Gastrocnemius medialis (tissue), 4 donors: ENCODE data around the gene KDM6A. TPM values are rescaled to one million over a fixed set of nuclear protein-coding genes. Genes with fewer than 3 reads are reported as not detected.

ENCODE experiments used
- ATAC-seq, 2 donors: fragments of 150-250 bp; one replicate each; pipeline ENCODE4 v1.9.1; 2016
- DNase-seq, 2 donors: peaks; one replicate each; pipeline ENCODE4 v3.0.0-alpha.2; 2019
- H3K27ac ChIP-seq, 4 donors: fragments of 200-600 bp; sonication (generic); 1 replicate in 1 of 4; 2 replicates in 3 of 4; pipeline ENCODE4 v1.5.1; 2016 to 2018; ENCODE audit warnings: mild to moderate bottlenecking in 2 of 4, moderate library complexity in 1 of 4
- H3K27me3 ChIP-seq, 3 donors: fragments of 200-600 bp; sonication (generic) in 2 of 3; 1 replicate in 1 of 3; 2 replicates in 2 of 3; pipeline versions ENCODE4 v1.5.1 to v1.6.0; 2016 to 2019; ENCODE audit warnings: mild to moderate bottlenecking in 1 of 3, moderate library complexity in 1 of 3
- H3K36me3 ChIP-seq, 2 donors: fragments of 200-600 bp; sonication (generic) in 1 of 2; one replicate each; pipeline ENCODE4 v1.5.1; 2017 to 2018
- H3K4me1 ChIP-seq, 2 donors: fragments of 200-600 bp; sonication (generic) in 1 of 2; one replicate each; pipeline ENCODE4 v1.5.1; 2016 to 2017; ENCODE audit warnings: mild to moderate bottlenecking in 2 of 2
- H3K4me3 ChIP-seq, 4 donors: fragments of 200-600 bp; sonication (generic) in 3 of 4; 1 replicate in 1 of 4; 2 replicates in 3 of 4; pipeline ENCODE4 v1.5.1; 2016 to 2019; ENCODE audit warnings: mild to moderate bottlenecking in 2 of 4
- H3K9me3 ChIP-seq, 3 donors: fragments of 200-600 bp; sonication (generic) in 2 of 3; 1 replicate in 1 of 3; 2 replicates in 2 of 3; pipeline ENCODE4 v1.5.1; 2016 to 2019
- POLR2A ChIP-seq, 2 donors: fragments of 450-650 bp; IDR thresholded peaks; one replicate each; pipeline ENCODE4 v1.6.1; 2017; ENCODE audit warnings: antibody characterized with exemption in 2 of 2, mild to moderate bottlenecking in 2 of 2, moderate library complexity in 2 of 2
- in situ Hi-C, 4 donors: fragments of 200-750 bp; cut with MboI; loops; one replicate each; pipeline versions ENCODE4 v1.15.0 to v1.8.0; 2017; ENCODE audit warnings: low sequenced_read_pairs in 4 of 4
- intact Hi-C: fragments of 100-400 bp; cut with DNase I; formaldehyde crosslinking; loops from one replicate; pipeline ENCODE4 v1.15.1; 2023; ENCODE audit warnings: low total_unique reads
- total RNA-seq, 4 donors: library from RNA; depleted of rRNA; stranded (reverse); fragments of >200 nt; gene quantifications; one replicate each; pipeline versions ENCODE4 v1.1.0 to v1.2.3, GENCODE V29; 2016
- TF ChIP-seq, protein P1 (sequence below), 5 experiments: fragments of 450-650 bp in 3 of 5; fragments of 200-600 bp in 2 of 5; sonication (generic) in 2 of 5; IDR thresholded peaks in 4 of 5; conservative IDR thresholded peaks in 1 of 5; 1 replicate in 4 of 5; 2 replicates in 1 of 5; pipeline ENCODE4 v1.5.1; 2016 to 2019; ENCODE audit warnings: antibody characterized with exemption in 5 of 5, mild to moderate bottlenecking in 3 of 5, moderate library complexity in 3 of 5

KDM6A gene
- total RNA-seq, 4 donors from 2014 or later = 14.3 to 29.2 (median 20.1) TPM

DNA sequence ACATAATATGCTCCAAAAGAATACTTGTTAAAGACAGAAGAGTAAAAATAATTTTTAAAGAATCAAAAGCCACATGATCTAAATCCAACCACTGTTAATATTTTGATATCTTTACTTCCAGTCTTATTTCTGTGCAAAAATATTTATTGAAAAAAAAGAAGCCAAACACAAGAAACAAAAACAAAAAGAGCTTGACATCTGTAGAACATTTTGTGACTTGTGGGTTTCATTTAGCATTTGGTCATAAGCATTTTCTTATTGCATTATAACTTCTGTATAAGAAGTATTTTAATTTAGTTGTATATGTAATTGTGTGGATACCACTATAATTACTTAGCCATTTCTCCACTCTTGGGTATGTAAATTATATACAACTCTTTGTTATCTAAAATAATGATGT is 264.5 kb downstream of the KDM6A start:
- no peaks in the 10 kb centered on the region for H3K9me3 ChIP-seq
- H3K4me3 ChIP-seq = no peak overlapping the region
- H3K27me3 ChIP-seq = no peaks in the 10 kb centered on the region
- intact Hi-C loops (no loop called here), in situ Hi-C loops (no loop called here)
- H3K4me1 ChIP-seq = no peaks in the 10 kb centered on the region
- no peak for DNase-seq
- ATAC-seq = no peak
- TF ChIP-seq, protein P1, sequence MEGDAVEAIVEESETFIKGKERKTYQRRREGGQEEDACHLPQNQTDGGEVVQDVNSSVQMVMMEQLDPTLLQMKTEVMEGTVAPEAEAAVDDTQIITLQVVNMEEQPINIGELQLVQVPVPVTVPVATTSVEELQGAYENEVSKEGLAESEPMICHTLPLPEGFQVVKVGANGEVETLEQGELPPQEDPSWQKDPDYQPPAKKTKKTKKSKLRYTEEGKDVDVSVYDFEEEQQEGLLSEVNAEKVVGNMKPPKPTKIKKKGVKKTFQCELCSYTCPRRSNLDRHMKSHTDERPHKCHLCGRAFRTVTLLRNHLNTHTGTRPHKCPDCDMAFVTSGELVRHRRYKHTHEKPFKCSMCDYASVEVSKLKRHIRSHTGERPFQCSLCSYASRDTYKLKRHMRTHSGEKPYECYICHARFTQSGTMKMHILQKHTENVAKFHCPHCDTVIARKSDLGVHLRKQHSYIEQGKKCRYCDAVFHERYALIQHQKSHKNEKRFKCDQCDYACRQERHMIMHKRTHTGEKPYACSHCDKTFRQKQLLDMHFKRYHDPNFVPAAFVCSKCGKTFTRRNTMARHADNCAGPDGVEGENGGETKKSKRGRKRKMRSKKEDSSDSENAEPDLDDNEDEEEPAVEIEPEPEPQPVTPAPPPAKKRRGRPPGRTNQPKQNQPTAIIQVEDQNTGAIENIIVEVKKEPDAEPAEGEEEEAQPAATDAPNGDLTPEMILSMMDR (IDR thresholded peaks at IDR 0.05 in 4 of 5, conservative IDR thresholded peaks at IDR 0.05 in 1 of 5) = no peak
- TF ChIP-seq POLR2A (IDR thresholded peaks at IDR 0.05) = no peak
- H3K36me3 ChIP-seq = no peaks in the 10 kb centered on the region
- no peak overlapping the region for H3K27ac ChIP-seq

DNA sequence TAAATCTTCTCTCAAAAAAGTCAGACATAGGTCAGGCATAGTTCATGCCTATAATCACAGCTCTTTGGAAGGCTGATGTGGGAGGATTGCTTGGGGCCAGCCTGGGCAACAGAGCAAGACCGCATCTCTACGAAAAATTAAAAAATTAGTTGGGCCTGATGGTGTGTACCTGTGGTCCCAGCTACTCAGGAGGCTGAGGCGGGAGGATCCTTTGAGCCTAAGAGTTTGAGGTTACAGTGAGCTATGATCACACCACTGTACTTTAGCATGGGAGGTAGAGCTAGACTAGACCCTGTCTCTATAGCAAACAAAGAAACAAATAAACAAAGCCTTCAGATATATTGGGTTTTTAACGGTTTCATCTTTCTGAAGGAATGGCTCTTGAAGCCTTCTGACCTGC is 265.5 kb downstream of the KDM6A start:
- Histone ChIP-seq H3K4me1 (no peaks in the 10 kb centered on the region), H3K27me3 (no peaks in the 10 kb centered on the region), H3K9me3 (no peaks in the 10 kb centered on the region), H3K36me3 (no peaks in the 10 kb centered on the region), H3K4me3 (no peak overlapping the region), H3K27ac (no peak overlapping the region)
- in situ Hi-C loops (no loop called here), intact Hi-C loops (no loop called here)
- ATAC-seq = no peak
- TF ChIP-seq POLR2A (IDR thresholded peaks at IDR 0.05) = no peak
- TF ChIP-seq, protein P1 (IDR thresholded peaks at IDR 0.05 in 4 of 5, conservative IDR thresholded peaks at IDR 0.05 in 1 of 5) = no peak
- no peak for DNase-seq

DNA sequence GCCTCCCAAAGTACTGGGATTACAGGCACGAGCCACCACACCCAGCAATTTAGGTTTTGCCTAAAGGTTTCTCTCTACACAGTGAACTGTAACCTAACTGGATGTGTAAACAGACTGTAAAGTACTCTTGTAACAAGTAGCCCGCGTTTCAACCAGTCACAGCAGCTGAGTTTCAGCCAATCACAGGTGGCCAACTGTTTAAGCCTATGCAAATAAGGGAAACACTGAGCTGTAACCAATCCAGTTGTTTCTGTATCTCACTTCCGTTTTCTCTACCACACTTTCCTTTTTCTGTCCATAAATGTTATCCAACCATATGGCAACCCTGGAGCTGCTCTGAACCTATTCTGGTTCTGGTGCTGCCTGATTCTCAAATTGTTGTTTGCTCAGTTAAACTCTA is 267.8 kb downstream of the KDM6A start:
- no peaks in the 10 kb centered on the region for H3K27me3 ChIP-seq
- H3K27ac ChIP-seq = no peak overlapping the region
- intact Hi-C loops (no loop called here), in situ Hi-C loops (no loop called here)
- no peak for TF ChIP-seq POLR2A (IDR thresholded peaks at IDR 0.05)
- TF ChIP-seq, protein P1 (IDR thresholded peaks at IDR 0.05 in 4 of 5, conservative IDR thresholded peaks at IDR 0.05 in 1 of 5) = no peak
- DNase-seq (no peak), ATAC-seq (no peak)
- H3K4me1 ChIP-seq = no peaks in the 10 kb centered on the region
- H3K4me3 ChIP-seq = no peak overlapping the region
- H3K9me3 ChIP-seq = no peaks in the 10 kb centered on the region
- no peaks in the 10 kb centered on the region for H3K36me3 ChIP-seq

DNA sequence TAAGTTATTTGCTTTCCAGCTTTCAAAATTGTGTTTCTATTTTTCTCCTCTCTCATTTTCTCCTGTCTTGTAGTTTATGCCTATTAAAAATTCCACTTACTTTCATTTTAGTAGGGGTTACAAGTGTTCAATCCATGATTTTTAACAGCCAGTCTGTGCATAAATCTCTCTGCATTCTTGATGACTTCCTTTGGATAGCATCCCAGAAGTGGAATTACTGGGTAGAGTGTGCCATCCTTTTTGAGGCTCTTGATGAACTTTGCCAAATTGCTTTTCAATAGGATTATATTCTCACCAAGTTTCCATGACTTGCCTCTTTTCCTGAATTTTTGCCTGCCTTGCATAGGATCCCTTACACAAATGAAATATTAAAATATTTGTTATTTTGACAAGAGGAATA is 269.2 kb downstream of the KDM6A start:
- no peak overlapping the region for H3K27ac ChIP-seq

DNA sequence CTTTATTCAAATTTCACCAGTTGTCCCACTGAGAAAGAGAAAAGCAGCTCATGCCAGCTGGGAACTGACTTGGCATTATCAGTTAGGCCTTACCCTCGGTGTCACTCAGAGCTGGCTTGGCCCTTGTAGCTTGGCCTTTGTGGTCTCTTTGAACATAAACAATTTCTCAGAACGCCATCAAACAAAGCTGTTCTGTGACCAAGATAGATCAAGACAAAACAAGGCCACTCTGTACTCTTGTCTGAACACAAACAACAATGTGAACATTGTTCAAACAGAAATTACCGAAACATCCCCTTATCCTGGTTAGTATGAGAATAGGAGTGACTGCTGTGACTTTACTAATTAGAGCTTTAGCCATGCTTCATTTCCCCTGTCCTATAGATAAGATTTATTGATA is 270.5 kb downstream of the KDM6A start:
- no peak overlapping the region for H3K4me3 ChIP-seq
- H3K4me1 ChIP-seq = no peaks in the 10 kb centered on the region
- no peaks in the 10 kb centered on the region for H3K36me3 ChIP-seq
- H3K9me3 ChIP-seq = no peaks in the 10 kb centered on the region
- intact Hi-C loops (no loop called here), in situ Hi-C loops (no loop called here)
- H3K27ac ChIP-seq = no peak overlapping the region
- H3K27me3 ChIP-seq = no peaks in the 10 kb centered on the region
- TF ChIP-seq, protein P1 (IDR thresholded peaks at IDR 0.05 in 4 of 5, conservative IDR thresholded peaks at IDR 0.05 in 1 of 5) = no peak
- TF ChIP-seq POLR2A (IDR thresholded peaks at IDR 0.05) = no peak
- ATAC-seq (no peak), DNase-seq (no peak)

More for the DNA sequence above, 269.2 kb downstream of the KDM6A start:
- Histone ChIP-seq H3K27me3 (no peaks in the 10 kb centered on the region), H3K4me3 (no peak overlapping the region), H3K9me3 (no peaks in the 10 kb centered on the region), H3K36me3 (no peaks in the 10 kb centered on the region), H3K4me1 (no peaks in the 10 kb centered on the region)
- TF ChIP-seq, protein P1 (IDR thresholded peaks at IDR 0.05 in 4 of 5, conservative IDR thresholded peaks at IDR 0.05 in 1 of 5) = no peak
- TF ChIP-seq POLR2A (IDR thresholded peaks at IDR 0.05) = no peak
- in situ Hi-C loops (no loop called here), intact Hi-C loops (no loop called here)
- ATAC-seq = no peak
- DNase-seq = no peak
